CD4-positive, alpha-beta T cell treated with Interleukin-17A for 4 hours (primary cell): ENCODE data around the gene CCDC127.
"Not testable (repeated sequence)": the region's sequence is repeated elsewhere in the genome, so short reads cannot be mapped to it uniquely, and the experiment has no call there.

Experiments used
- DNase-seq: peaks from one replicate; pipeline ENCODE4 v3.0.0-alpha.2; 2020; ENCODE audit warnings: mixed read lengths

CCDC127 gene, protein sequence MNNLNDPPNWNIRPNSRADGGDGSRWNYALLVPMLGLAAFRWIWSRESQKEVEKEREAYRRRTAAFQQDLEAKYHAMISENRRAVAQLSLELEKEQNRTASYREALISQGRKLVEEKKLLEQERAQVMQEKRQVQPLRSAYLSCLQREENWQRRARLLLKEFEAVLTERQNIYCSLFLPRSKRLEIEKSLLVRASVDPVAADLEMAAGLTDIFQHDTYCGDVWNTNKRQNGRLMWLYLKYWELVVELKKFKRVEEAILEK

DNA sequence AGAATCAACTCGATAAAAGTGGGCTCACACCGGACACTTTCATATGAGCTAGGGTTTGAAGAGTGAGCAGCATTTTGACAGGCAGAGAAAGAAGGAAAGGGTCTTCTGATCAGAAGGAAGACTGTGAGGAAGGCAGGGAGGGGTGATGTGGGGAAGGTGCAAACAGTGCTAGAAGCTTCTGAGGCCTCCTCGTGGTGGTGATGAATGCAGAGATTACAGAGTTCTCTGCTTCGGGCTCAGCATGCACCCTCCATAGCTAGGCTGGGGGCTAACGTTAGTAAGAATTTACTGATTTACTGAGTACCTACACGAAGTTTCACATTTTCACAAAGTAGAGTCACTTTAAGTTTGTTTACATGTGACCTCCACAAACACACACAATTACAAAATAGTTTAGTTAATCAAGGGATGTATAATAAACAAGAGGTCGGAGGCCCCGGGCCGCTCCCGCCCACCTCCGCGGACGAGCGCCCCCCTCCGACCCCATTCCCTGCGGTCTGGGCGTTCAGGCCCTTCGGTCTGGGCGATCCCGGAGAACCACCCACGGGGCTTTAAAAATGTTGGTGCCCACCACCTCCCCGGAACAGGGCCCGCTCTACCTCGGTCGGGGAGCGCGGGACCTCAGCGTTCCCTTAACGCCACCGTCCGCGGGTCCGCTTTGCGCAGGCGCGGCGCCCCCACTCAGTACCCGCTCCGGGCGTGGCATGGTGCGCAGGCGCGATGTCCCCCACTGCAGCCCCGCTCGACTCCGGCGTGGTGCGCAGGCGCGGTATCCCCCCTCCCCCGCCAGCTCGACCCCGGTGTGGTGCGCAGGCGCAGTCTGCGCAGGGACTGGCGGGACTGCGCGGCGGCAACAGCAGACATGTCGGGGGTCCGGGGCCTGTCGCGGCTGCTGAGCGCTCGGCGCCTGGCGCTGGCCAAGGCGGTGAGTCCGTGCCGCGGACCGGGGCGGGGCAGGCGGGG lies at the start of gene CCDC127, which contains the start of gene SDHA:
CCDC127 (minus strand) TSS at position 660 of the 963 bp plus-strand sequence. CDS start 1,304 bp downstream, outside the sequence.
SDHA (plus strand) TSS at position 827 of the 963 bp plus-strand sequence; CDS start at position 863, 36 bp downstream.
- peak; percentile 99 for DNase-seq

DNA sequence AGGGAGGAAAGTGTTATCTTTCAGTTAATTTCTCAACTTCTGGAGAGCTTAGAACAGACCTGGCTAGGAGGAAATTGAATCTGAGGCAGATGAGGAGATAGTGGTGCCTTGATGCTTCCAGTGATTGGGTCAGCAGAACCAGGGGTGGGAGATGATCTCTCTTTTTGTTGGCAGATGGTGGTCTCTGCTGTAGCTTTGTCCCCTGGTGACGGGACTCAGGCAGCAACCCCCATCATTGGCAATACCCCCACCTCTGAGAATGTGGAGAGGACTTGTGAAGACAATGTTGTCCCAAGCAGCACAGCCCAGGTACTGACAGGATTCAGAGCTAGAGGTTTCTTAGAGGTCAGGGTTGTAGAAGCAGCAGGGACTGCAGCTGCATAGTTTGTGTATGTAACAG lies 49.8 kb upstream of the CCDC127 start:
- no peak for DNase-seq

DNA sequence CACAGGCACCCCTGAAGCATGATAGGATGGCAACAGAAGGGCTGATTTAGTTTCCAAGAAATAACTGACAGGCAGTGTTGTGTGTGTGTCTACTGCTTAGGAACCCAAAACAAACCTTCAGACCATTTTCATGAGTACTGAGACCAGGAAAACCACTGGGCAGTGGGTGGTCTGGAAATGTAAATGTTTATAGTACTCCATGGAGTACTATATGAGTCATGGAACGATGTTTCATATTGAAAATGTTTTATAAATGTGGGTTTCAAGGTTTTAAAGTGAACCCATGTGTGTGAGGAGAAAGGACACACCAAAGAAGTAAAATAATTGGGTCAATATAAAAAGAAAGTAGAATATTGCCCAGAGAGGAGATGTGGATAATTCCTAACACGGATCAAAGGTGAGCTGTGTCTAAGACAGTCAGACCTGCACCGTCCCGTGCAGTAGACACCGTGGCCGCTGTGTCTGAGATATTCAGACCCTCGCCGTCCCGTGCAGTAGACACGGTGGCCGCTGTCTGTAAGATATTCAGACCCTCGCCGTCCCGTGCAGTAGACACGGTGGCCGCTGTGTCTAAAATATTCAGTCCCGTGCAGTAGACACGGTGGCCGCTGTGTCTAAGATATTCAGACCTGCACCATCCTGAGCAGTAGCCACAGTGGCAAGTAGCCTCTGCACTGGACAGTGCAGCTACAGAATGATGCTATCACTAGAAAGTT lies 48.5 kb upstream of the CCDC127 start:
- not testable (repeated sequence) for DNase-seq

DNA sequence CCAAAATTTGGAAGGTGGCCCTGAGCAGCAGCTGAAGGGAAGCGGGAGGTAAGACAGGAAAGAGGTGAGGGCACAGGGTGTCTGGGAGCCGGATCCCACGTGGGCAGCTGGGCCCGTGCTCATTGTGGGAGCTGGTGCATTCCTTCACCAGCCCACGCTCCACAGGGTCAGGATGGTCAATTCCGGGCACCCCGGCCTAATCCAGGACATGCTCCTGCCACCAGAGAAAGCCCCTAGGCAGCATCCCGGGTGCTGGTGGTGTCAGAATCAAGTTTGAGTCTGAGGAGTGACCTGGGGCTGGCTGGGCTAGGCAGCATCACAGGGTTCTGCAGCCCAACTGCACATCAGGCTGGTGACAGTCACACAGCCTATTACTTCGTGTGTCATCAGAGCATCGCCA lies 46.4 kb upstream of the CCDC127 start:
- DNase-seq, result no peak

DNA sequence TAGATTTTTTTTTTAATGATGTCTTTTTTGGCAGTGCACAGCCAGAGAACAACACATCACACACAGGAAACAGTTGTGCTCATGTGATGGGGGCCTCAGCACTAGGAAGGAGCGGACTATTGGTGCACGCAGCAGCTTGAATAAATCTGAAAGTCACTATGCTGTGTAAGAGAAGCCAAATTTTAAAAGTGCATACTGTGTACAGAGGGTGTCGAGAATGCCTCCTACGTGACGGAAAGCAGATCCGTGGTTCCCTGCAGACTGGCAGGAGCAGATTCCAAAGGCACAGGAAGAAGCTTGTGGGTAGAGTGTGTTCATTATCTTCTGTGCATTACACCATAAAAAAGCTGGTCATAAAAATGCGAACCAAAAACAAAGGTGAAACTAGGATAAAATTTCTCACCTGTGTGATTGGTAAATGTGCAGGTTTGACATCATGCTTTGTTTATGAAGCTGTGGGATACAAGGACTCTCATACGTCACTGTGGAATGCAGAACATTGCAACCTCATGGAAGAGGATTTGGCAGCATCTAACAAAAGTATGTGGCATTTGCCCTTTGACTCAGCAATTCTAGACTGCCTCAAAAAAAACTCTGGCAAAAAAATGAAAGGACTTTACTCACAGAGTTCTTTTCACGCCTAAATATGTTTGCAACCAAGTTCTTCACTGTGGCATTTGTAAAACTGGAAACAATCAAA lies 45.5 kb upstream of the CCDC127 start:
- not testable (repeated sequence) for DNase-seq

DNA sequence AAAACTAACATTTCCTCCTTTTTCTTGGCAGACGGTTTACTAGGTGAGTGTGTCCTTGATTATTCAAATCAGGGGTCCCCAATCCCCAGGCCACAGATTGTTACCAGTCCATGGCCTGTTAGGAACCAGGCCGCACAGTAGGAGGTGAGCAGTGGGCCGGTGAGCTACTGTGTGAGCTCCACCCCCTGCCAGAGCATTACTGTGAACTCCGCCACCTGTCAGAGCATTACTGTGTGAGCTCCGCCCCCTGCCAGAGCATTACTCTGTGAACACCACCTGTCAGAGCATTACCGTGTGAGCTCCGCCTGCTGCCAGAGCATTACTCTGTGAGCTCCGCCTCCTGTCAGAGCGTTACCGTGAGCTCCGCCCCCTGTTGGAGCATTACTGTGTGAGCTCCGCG lies 39.2 kb upstream of the CCDC127 start:
- no peak for DNase-seq

DNA sequence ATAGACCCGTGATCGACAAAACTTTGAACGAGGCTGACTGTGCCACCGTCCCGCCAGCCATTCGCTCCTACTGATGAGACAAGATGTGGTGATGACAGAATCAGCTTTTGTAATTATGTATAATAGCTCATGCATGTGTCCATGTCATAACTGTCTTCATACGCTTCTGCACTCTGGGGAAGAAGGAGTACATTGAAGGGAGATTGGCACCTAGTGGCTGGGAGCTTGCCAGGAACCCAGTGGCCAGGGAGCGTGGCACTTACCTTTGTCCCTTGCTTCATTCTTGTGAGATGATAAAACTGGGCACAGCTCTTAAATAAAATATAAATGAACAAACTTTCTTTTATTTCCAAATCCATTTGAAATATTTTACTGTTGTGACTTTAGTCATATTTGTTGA lies 38.4 kb upstream of the CCDC127 start:
- not testable (repeated sequence) for DNase-seq

DNA sequence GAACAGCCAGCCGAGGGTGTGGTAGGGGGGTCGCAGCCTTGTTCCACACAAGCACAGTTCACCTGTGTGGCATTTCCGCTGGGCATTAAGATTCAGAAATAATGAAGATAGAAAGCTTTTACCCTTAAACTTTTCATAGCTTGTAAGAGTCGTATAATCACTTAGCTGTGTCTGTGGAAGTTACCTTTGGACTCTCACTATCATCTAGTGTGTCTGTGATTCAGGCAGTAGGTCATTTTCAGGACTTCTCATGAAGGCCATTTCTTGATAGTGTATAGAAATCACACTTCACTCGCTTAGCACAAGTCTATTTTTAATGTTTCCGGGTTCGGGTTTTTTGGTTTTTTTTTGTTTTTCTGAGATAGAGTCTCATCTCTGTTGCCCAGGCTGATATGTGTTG lies 37.2 kb upstream of the CCDC127 start:
- not testable (repeated sequence) for DNase-seq

DNA sequence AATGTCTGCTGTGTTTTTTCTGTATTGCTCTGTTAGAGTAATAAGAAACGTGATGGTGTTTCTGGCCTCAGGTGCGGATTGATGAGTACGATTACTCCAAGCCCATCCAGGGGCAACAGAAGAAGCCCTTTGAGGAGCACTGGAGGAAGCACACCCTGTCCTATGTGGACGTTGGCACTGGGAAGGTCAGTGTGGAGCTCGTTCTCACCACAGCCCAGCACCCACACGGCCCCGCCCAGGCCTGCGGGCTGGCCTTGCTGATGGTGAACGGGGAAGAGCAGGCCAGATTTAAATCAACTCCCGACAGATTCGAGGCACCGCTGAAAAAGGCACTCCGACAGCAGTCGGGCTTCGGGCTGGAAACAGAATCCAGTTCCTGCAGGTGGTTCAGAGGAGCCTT lies 36.4 kb upstream of the CCDC127 start:
- DNase-seq, result not testable (repeated sequence)

DNA sequence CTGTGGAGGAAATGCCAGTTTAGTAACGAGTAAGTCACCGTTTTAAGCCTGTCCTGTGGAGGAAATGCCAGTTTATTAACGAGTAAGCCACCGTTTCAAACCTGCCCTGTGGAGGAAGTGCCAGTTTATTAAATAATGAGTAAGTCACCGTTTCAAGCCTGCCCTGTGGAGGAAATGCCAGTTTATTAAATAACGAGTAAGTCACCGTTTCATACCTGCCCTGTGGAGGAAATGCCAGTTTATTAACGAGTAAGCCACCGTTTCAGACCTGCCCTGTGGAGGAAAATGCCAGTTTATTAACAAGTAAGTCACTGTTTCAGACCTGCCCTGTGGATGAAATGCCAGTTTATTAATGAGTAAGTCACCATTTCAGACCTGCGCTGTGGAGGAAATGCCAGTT lies 34.6 kb upstream of the CCDC127 start:
- DNase-seq, result no peak

DNA sequence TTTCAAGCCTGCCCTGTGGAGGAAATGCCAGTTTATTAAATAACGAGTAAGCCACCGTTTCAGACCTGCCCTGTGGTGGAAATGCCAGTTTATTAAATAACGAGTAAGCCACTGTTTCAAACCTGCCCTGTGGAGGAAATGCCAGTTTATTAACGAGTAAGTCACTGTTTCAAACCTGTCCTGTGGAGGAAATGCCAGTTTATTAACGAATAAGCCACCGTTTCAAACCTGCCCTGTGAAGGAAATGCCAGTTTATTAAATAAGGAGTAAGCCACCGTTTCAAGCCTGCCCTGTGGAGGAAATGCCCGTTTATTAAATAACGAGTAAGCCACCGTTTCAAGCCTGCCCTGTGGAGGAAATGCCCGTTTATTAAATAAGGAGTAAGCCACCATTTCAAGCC lies 34.0 kb upstream of the CCDC127 start:
- not testable (repeated sequence) for DNase-seq

DNA sequence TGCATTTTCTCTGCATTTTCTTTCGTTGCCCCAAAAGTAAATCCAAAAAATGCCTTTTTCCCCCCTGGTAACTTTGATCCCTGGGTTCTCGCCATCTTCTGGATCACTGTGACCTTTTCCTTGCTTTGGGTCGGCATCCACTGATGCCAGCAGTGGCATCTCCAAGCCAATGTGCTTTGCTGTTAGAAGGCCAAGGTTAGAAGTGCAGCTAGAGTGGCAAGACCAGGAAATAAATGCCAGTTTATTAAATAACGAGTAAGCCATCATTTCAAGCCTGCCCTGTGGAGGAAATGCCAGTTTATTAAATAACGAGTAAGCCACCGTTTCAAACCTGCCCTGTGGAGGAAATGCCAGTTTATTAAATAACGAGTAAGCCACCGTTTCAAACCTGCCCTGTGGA lies 33.6 kb upstream of the CCDC127 start:
- DNase-seq, result not testable (repeated sequence)

DNA sequence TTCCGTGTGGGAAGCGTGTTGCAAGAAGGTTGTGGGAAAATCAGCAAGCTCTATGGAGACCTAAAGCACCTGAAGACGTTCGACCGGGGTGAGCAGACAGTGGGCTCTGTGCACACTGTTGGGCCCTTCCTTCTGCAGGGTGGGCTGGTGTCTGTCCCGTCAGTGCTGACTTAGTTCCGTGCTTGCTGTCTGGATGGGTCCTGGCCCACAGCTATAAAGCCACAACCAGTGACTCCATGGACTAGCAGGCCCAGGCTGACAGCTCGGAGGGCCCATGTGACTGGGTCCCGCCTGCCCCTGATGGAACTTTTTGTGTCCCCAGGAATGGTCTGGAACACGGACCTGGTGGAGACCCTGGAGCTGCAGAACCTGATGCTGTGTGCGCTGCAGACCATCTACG lies 33.1 kb upstream of the CCDC127 start:
- not testable (repeated sequence) for DNase-seq

DNA sequence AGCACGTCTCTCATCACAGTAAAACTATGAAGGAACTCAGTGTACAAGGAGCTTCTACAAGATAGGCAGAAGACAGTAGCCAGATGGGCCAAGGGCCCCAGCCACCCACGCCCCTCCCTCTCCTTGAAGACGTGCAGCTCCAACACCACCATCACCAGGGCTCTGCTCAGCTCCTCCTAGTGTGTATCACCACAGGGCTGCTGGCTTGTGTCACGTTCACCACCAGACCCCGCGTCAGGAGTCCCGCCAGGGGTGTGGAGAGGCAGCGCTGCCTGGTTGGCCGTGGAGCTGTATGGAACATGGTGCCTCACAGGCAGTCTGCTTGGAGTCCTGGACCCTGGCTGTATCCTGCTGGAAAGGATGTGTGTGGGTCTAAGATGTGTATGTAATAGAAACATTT lies 32.4 kb upstream of the CCDC127 start:
- DNase-seq, result not testable (repeated sequence)

DNA sequence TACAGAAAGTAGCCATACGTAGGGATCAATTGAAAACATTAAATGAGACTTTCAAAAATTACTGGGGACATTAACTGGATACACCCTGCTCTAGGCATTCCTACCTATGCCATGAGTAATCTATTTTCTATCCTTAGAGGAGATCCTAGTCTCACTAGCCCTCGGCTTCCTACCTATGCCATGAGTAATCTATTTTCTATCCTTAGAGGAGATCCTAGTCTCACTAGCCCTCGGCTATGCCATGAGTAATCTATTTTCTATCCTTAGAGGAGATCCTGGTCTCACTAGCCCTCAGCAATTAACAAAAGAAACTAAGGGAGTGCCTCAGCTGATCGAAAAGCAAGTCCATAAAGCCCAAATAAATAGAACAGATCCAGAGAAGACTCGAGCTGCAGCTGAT lies 27.8 kb upstream of the CCDC127 start:
- DNase-seq, result not testable (repeated sequence)

DNA sequence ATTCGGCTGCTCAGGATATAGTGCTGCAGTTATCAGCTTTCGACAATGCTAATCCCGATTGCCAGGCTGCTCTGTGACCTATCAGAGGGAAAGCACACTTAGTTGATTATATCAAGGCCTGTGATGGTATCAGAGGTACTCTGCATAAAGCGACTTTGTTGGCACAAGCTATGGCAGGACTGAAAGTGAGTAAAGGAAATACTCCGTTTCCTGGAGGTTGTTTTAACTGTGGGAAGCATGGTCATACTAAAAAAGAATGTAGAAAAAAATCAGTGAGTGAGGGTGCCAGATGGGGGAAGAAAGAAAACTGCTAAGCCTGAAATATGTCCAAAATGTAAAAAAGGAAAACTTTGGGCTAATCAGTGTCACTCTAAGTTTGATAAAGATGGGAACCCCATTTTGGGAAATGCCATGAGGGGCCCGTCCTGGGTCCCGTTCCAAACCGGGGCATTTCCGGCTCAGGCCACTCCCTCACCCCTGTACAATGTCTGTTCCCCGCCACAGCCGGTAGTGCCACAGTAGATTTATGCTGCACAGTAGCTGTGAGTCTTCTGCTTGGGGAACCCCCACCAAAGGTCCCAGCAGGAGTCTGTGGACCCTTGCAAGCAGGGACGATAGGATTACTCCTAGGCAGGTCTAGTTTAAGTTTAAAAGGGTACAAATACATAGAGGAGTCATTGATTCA lies 25.9 kb upstream of the CCDC127 start:
- peak; percentile 23 for DNase-seq

DNA sequence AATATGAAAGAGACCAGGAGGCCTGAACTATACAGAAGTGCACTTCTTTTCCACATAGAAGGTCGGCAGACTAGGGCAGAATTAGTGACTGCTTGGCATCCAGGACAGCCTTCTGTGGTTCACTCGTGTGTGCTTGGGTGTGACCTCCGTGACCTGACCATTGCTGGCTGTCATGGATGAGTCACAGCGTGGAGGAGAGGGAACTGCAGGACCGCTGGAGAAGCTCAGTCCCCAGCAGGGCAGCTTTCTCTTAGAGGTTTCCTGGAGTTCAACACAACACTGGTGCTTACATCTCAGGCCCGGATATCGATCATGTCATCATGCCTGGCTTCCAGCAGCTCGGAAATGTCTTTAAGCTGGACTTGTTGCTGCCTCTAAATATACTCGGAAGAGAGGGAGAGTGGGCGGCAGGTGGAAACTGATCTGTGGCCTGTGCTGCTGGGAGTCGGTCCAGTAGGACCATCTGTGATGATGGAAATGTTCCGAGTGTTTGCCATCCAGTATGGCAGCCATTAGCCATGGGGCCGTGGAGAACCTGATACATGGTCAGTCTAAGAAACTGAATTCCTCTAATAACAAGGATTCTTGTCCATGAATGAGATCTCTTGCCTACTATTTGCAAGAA lies 23.2 kb upstream of the CCDC127 start:
- DNase-seq, result not testable (repeated sequence)

DNA sequence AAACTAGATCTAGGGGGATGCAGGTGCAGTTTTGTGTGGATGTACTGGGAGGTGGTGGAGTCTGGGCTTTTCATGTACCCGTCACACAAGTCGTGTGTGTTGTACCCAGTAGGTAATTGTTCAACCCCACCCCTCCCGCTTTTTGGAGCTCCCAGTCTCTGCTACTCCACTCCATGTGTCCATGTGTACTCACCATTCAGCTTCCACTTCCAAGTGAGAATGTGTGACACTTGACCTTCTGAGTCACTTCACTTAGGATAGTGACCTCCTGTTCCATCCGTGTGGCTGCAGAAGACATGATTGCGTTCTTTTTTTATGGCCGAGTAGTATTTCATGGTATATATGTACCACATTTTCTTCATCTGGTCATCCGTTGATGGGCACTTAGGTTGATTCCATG lies 22.6 kb upstream of the CCDC127 start:
- DNase-seq, result not testable (repeated sequence)

DNA sequence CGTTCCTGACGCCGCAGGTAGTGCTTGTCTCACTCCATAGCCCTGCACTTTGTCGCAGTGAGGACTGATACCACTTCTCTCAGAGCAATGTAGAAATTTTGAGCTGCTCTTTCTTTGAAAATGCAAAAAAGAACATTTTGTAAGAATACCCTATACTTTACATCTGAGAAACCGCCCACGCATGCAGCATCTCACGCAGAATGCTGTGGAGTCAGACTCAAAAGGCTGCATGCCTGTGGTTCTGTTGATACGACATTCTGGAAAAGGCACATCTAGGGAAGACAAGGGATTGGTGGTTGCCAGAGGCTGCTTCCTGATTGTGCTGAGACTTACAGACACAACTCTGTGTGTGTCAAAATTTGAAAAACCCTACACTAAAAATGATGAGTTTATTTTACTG lies 20.0 kb upstream of the CCDC127 start:
- DNase-seq, result not testable (repeated sequence)

DNA sequence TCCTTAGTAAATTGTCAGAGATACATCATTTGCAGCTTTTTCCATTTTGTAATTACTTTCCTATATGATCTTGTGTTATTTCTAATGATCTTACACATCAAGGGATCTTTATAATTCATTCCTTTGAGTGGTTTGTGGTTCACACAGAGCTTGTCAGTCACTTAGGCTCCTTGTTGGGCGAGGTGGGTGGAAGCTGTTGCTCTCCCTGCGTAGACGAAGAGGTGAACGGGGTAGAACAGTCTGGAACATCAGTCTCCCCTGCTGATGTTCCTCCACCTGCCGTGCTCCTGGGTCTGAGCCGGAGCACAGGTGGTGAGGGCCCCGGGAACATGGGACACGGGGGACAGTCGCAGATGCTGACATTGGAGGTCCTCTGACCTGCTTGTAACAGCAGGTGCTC lies 17.6 kb upstream of the CCDC127 start:
- DNase-seq, result not testable (repeated sequence)

DNA sequence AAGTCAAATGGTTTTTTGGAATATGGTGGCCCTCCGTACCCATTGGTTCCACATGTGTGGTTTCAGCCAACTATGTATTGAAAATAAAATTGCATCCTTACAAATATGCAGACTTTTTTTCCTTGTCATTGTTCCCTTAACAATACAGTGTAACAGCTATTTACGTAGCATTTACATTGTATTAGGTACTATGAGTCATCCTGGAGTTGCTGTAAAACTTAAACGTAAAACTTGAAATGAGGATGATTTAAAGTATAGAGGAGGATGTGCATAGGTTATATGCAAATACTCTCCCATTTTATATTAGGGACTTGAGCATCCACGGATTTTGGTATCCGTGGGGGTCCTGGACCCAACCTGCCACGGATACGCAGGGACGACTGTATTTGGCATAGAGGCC lies 16.5 kb upstream of the CCDC127 start:
- DNase-seq, result no peak
